GM19025 (cell line): ENCODE measurements around the gene SYT7.

Experiments
- ATAC-seq: cut with Tn5 transposase; IDR thresholded peaks from one replicate; pipeline ENCODE4 v1.9.1; 2021; ENCODE audit warnings: mild to moderate bottlenecking, low read depth, moderate library complexity; ENCODE audit not compliant: unreplicated experiment

Gene SYT7

DNA sequence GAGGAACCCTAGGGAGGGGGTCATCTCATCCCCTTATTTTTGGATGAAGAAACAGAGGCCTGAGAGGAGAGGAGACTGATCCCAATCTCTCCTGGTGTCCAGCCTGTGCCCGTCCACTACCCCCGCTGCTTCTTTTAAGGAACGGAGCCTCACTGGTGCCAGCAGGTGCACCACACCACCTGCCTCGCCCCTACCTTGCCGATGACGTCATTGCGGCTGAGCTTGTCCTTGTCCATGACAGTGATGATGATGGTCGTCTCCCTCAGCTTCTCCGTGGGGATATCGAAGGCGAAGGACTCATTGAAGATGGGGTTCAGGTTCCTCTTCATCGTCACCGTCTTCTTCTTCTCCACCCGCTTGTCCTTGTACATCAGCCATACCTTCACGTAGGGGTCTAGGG is 58.0 kb downstream of the SYT7 start:
- ATAC-seq = no peak

DNA sequence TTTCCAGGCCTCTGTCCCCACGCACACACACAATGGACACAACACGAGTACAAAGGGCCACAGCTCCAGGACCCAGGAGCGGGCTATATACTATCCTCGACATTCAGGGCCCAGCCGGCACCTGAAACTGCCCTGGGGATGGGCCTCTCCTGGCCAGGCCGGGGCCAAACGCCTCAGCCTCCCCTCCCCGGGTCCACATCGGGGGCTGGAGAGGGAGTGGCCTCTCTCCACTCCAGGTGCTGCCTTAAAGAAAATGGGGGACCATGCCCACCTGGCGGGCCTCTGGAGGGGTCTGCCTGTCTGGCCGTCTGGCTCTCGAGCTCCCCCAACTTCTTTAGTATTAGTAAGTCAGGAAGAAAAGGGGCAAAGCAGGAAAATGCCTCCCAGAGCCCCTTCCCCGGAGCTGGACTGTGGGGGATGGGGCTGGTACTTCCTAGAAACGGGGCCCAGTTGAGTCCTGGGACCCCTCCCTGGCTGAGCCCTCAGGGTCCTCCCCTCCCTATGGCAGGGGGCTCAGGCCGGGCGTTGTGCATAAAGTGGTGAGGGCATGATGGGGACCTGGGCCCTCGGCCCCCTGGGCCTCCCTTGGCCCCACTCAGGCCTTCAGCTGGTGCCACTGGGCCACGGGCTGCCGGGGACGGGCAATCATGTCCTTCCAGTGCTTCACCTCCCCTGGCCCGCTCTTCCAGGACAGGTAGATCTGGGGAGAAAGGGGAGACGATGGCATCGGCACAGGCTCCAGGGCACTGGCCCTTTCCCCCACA is 62.7 kb downstream of the SYT7 start:
- no peak for ATAC-seq

DNA sequence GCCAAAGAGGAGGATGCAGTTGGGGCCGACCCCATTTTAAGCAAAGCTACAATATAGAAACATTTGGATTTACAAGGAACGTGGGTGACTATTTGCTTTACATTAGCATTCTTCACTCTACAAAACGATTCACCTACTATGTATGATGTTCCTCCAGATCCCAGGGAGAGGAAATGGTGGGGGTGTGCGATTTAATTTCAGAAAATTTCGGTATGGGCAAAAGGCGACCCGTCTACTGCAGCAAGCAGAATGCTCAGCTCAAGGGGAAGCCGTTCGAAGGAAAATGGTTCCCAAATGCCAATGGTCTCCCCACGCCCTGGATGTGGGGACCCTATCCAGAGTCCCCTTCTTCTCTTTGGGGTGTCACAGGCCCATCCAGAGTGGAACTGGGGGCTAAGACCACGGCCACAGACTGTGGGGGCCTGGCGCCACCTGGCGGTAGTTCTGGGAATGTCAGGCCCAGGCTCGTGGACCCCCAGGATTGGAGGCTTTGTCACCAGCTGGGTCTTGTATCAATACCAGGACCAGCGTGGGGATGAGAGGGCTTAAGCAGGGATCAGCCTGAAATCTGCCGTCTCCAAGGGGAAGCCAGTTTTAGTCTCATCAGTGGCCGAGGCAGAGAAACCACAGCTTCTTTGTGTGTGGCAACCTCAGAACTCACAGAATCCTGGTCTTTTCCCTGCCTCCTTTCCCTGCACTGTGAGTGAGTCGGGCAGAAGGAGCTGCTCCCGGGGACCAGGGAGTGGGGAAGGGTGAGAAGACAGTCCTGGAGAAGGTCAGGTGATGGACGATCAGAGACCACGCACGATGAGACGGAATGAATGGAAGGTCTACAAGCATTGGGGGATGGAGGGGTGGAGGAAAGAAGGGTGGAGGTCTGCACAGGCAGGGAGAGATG is 64.0 kb downstream of the SYT7 start:
- no peak for ATAC-seq

DNA sequence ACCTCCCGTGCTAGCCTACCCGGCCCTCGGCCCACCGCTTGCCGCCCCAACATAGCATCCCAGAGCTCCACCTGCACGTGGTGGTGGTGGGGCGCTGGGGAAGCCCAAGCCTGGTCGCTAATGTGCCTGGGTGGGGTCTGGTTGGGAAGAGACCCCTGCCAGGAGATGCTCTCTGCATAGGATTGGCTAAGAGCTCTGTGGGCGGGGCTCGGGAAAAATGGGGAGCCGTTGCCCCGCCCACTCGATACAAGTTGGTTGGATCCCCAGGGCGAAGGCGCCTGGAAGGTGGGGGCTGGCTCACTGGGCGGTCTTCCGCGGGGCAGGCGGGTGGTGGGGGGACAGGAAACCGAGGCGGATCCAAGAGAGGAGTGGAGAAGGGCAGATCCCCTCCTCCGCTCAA is 64.7 kb downstream of the SYT7 start:
- no peak for ATAC-seq

DNA sequence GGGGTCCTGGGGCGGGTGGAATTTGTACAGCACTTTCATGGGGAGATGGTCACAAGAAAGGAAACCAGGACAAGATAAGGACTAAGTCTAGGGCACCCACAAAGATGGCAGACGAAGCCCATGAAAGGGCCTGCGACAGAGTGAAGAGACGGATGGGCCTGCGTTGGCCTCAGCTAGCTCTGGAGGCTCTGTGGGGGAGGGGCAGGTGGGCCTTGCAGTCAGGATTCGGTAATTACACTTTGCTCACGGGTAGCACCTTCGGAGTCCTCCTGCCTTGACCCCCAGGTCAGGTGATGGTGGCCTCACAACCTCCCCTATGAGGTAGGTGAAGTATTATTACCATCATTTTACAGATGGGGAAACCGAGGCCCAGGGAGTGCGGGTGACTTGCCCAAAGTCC is 65.2 kb downstream of the SYT7 start:
- no peak for ATAC-seq

DNA sequence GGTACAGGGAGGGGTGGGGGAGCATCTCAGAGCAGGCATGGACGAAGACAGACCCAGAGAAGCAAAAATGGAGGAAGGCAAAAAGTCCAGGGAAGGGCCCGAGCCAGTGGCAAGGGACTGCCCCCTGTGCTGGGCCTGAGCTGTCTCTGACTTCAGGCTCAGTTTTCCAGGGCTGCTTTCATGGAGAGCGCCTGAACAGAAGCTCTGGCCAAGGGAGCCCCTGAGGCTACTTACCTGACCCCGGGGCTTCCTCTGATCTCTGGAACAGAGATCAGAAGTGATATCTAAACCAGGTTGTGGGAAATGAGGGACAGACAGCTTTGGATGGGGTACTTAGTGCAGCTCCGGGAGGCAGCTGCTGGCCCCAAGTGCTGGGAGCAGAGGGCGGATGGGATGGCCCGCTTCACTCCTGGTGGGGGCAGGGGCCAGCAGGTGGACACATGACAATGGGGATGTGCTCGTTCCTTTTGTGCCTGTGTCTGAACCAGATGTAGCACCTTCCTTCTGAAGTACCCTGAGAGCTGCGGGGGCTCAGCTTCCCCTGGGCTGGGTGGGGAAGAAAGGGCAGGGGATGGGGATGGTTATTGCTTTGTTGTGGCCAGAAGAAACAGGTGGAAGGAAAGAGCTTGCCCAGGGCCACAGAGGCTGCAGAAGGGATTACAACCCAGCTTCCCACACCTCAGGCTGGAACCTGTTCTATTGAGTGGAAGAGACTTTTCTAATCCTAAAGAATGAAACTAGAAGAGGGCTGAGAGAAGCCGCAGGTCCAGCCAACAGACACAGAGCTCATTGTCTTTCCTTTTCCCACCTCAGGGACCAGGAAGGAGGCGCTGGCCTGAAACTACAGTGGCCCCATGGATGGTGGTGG is 66.6 kb downstream of the SYT7 start:
- no peak for ATAC-seq

DNA sequence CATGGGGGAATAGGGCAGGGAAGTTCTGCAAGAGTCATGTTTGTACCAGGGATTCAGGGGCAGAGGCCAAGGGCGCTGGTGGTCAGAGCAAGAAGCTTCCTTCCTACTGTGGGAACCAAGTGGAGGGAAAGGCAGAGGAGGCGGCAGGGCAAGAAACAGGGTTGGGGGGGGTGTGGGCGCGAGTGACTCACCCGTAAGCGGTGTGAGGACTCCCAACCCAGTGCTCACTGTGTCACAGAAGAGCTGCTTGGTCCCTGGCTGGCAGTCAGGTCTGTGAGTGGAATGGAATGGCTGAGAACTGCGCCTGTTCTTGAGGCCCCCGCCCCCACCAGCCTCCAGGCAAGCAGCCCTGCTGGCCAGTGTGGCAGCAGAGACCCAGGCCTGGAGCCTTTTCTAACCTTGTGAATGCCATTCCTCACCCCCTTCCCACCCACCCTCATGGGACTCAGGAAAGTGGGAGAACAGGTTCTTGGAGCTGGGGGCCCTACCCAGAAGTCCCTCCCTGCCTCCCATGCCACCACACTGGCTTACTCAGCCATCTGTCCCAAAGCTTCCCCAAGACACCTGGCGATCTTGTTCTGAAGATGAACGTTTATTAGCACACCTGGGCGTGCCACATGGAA is 67.6 kb downstream of the SYT7 start:
- ATAC-seq = no peak

DNA sequence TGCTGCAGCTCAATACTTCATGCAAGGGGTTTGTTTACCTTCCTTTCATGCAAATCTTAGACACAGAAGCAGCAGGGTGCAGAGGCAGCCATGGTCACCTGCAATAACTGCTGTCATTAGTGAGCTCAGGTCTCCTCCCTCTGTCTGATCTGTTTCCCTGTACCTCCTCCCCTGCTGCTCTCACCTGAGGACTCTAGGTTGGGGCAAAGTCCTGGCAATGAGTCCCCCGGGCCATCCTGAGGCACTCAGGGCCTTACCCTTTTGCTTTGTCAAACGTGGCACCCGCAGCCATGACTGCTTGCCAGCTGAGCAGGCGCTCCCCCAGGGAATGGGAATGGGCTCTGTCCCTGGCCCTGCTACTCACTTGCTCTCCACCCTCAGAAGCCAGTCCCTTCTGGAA is 68.4 kb downstream of the SYT7 start:
- ATAC-seq = no peak

DNA sequence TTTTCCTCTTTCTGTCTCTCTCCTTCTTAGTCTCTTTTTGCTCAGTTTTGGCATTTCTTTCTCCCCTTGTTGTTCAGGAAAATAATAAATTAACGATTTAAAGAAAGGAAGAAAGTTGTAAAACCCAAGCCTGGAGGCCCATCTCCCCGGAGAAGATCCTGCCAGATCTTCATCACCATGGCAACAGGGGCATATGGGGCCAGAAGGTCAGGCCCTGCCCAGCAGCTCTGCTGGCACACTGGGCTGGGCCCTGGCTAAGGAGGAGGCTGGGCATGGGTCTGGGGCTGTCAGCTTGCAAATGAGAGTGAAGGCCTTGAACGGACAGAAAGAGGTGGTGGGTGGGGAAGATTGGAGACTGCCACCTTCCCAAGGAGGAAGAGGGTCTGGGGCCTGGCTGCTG is 69.5 kb downstream of the SYT7 start:
- ATAC-seq = no peak

DNA sequence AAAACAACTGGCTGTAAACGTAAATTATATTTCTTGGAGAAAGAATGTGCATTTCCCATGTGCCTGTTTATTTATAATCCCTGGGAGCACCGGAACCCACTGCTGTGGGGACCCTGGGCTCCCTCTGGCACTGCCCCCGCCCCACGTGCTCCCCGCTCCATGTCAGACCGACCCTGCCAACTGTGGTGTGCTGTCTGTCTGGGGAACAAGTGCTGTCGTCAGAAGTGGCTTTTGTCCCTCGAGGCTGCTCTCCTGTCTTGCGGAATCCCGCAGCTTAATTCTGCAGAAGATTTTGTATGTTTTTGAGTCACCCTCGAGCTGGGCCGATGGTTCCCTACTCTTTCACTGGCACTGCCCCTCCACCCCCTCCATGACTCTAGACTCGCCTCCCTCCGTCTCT is 69.9 kb downstream of the SYT7 start:
- no peak for ATAC-seq

DNA sequence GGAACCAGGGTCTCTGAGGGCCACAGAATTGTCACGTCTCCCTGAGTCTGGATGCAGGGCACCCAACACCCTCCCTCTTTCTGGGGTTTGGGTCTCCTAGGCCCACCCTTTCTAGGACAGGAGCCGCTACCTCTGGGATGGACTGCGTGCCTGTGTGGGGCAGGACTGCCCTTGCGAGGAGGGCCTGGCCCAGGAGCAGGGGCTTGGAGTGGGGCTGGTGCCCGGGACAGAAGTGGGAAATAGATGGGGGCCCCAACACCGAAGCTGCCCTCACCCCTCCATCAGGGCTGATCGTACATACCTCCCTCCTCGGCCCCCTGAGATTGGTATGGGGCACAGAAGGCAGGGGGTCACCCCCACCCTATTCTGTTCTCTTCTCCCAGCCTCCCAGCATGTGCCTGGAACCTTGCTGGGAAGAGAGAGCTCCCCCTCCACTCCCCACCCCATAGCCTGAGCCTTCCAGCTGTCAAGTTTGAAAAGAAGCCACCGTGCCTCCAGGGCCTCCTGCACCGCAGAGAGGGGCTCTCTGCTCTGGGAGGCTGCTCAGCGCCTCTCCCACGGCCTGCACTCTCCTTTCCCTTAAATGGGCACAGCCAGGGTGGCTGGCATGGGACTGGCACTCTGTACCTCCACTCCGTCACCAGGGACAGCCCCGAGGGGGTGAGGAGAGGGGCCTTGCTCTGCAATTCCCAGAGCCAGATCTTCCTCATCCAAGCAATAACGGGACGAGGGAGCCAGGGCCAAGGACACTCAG is 70.5 kb downstream of the SYT7 start:
- ATAC-seq = no peak

DNA sequence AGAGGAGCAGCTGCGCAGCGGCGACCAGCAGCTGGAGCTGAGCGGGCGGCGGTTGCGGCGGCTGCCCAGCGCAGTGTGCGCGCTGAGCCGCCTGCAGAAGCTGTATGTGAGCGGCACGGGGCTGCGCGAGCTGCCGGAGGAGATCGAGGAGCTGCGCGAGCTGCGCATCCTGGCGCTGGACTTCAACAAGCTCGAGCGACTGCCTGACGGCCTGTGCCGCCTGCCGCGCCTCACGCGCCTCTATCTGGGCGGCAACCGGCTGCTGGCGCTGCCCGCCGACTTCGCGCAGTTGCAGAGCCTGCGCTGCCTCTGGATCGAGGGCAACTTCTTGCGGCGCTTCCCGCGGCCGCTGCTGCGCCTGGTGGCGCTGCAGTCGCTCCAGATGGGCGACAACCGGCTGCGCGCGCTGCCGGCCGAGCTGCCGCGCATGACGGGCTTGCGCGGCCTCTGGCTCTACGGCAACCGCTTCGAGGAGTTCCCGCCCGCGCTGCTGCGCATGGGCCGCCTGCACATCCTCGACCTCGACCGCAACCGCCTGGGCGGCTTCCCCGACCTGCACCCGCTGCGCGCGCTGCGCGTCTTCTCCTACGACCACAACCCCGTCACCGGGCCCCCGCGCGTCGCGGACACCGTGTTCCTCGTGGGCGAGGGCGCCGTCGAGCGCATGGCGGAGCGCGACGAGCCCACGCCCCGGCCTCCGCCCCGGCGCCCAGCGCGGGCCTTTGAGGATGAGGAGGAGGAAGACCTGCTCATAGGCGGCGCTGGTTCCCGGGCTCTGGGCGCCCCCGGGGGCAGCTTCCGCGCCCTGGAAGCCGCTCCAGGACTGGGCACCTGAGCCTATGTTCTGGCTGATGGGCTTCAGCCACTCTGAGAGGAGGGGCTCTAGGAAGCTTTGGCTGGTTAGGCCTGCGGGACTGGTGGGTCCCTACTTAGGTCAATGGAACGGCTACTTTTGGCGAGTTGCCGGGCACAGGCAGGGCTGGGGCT is 71.5 kb downstream of the SYT7 start:
- ATAC-seq = no peak

DNA sequence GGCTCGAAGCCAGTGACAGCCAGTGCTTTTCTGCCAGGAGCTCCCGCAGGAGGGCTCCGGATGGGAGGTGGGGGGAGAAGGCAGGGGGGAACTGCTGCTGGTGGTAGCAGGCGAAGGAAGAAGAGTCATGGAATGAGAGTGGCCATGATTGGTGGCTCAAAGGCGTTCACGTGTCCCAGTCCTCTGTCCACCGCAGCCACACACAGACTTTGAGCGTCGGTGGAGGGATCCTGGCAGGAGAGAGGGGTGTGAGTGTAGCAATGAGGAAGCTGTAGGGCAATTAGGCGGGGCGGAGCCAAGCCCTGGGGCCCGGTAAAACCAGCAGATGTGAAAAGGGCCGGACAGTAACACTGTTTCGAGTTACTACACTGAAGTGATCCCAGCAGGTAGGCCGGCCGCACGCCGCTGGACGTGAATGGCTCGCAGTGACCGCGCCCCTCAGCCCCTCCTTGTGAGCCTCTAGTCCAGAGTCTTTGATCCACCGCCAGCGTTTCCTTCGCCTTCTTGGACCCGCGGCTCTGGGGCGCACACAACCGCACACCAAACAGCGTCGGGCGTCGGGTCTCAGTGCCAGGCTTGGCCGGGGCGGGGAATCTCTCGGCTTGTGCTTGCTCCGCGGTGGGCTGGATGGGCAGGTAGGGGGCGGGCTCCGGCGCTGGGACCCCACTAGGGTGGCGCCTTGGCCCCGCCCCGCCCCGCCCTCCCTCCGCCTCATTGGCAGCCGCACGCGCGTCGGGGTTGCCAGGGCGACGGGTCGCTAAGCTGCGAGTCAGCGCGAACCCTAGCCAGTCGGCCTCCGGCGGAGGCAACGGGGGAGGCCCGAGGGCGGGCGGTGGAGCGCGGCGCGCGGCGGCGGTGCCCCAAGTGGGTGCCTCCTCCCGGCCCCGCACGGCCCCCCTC is 72.7 kb downstream of the SYT7 start, which contains the start of gene LRRC10B:
TSS of gene LRRC10B (plus strand) at position 788 of the 900 bp plus-strand sequence. CDS start 250 bp downstream, outside the sequence.
- no peak for ATAC-seq

DNA sequence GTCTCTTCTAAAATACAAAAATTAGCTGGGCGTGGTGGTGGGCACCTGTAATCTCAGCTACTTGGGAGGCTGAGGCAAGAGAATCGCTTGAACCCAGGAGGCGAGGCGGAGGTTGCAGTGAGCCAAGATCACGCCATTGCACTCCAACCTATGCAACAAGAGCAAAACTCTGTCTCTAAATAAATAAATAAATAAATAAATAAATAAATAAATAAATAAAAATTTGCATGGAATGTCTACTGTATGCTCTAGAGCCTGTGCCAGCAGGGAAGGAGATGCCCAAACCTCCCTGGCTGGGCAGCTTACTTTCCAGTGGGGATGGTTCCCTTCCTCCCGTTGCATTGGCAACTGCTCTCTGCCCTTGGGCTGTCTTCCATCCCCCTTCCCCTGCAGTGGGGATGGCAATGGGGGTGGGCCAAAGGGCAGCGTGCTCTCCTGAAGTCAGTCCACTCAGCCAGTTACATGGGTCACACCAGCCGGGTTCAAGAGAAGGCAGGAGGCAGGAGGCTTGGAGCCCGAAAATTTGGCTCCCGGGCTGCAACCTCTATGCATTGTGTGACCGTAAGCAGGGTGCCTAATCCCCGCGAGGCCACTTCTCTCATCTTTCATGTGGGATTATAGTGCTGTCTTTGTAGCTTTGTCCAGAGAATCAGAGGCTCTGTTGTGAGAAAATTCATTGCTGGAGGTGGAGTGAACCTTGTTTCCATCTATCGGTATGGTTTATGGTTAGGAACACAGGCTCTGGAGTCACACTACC is 73.7 kb downstream of the SYT7 start:
- ATAC-seq = no peak

DNA sequence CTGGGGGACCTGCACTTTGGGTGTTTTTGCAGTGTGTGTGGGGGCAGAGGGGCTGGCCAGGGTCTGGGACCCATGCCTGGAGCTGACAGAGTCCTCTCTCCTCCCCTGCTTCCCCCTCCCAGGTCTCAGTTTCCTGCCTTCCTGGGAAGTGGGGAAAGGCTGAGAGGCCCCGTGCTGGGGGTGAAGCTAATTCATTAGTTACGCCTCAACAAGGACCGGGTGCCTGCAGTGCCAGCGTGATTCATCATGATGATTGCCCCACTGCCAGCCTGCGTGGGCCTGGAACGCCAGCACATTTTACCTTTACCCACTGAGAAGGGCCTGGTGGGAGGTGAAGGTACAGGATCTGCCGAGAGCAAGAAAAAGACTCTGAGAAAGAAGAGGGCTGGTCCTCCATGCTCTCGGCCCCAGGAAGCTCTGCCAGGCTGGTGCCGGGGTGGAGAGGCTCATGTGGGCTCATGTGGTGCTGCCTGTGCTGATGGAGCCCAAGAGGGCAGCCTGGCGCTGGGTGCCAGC is 75.2 kb downstream of the SYT7 start:
- no peak for ATAC-seq

DNA sequence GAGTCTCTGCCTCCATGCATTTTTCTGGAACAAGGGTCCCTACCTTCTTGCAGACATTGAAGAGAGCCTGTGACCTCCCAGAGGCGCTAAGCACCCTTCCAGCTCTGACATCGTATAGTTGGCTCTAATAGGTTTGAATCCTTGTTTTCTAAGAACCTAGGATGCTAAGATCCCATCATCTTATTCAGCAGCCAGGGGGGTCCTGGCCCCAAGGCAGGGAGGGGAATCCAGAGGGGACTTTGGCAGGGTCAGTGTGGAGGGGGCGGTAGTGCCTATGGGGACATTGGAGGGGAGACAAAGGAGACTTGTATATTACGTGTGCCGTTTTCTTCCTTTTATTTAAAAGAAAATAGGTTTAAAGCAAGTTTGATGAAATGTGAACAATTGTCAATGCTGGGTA is 75.8 kb downstream of the SYT7 start:
- no peak for ATAC-seq
